Measurements from ENCODE around the gene BABAM2. TPM values are rescaled to one million over a fixed set of nuclear protein-coding genes. Genes with fewer than 3 reads are reported as not detected.

BABAM2 gene
- total RNA-seq, 4 donors from 2014 or later = 24.3 to 46.1 (median 44.5) TPM

- no peak for TF ChIP-seq POLR2A (IDR thresholded peaks at IDR 0.05)
- no peak for TF ChIP-seq EP300 (IDR thresholded peaks at IDR 0.05)
- TF ChIP-seq CTCF (IDR thresholded peaks at IDR 0.05) = no peak
- no peak overlapping the region for H3K27ac ChIP-seq
- H3K27me3 ChIP-seq = no peaks in the 10 kb centered on the region
- WGBS, 2 donors = 82 to 88% methylated on average over 9 of the region's 9 CpGs
- no peak for DNase-seq (ENCODE audit: low spot score in 2 of 2)
- H3K36me3 ChIP-seq = no peaks in the 10 kb centered on the region
- no peak overlapping the region for H3K4me3 ChIP-seq
- peaks cover 0 to 9% (median 3%) of the 10 kb centered on the region in 4 donors for H3K9me3 ChIP-seq
- H3K4me1 ChIP-seq = peaks cover 0 to 4% (median 0%) of the 10 kb centered on the region in 4 donors
These were observed 281.8 kb downstream of the BABAM2 start for GRCh38 chr2:28172114-28172898.

GRCh38 chr2:28173377-28173776, 282.8 kb downstream of the BABAM2 start:
- H3K9me3 ChIP-seq = peaks cover 0 to 10% (median 5%) of the 10 kb centered on the region in 4 donors
- WGBS, 2 donors = 74 to 87% methylated on average over 8 of the region's 8 CpGs

GRCh38 chr2:28174211-28174610, 283.7 kb downstream of the BABAM2 start:
- WGBS, 2 donors = 92 to 97% methylated on average over 4 of the region's 4 CpGs
- Histone ChIP-seq H3K4me3 (no peak overlapping the region), H3K9me3 (peaks cover 0 to 10% (median 5%) of the 10 kb centered on the region in 4 donors), H3K4me1 (no peaks in the 10 kb centered on the region), H3K27ac (no peak overlapping the region), H3K27me3 (no peaks in the 10 kb centered on the region), H3K36me3 (no peaks in the 10 kb centered on the region)
- DNase-seq (ENCODE audit: low spot score in 2 of 2) = no peak
- TF ChIP-seq POLR2A (IDR thresholded peaks at IDR 0.05) (no peak), CTCF (IDR thresholded peaks at IDR 0.05) (no peak), EP300 (IDR thresholded peaks at IDR 0.05) (no peak)

More at GRCh38 chr2:28173377-28173776, 282.8 kb downstream of the BABAM2 start:
- H3K4me3 ChIP-seq = no peak overlapping the region
- no peak for DNase-seq (ENCODE audit: low spot score in 2 of 2)
- no peaks in the 10 kb centered on the region for H3K27me3 ChIP-seq
- no peak overlapping the region for H3K27ac ChIP-seq
- no peaks in the 10 kb centered on the region for H3K36me3 ChIP-seq
- H3K4me1 ChIP-seq = peaks cover 0 to 2% (median 0%) of the 10 kb centered on the region in 4 donors
- TF ChIP-seq EP300 (IDR thresholded peaks at IDR 0.05) (no peak), POLR2A (IDR thresholded peaks at IDR 0.05) (no peak), CTCF (IDR thresholded peaks at IDR 0.05) (no peak)

- Histone ChIP-seq H3K4me1 (no peaks in the 10 kb centered on the region), H3K27me3 (no peaks in the 10 kb centered on the region), H3K4me3 (no peak overlapping the region), H3K36me3 (no peaks in the 10 kb centered on the region), H3K27ac (no peak overlapping the region), H3K9me3 (peaks cover 0 to 10% (median 5%) of the 10 kb centered on the region in 4 donors)
- no peak for TF ChIP-seq POLR2A (IDR thresholded peaks at IDR 0.05)
- no peak for TF ChIP-seq EP300 (IDR thresholded peaks at IDR 0.05)
- TF ChIP-seq CTCF (IDR thresholded peaks at IDR 0.05) = no peak
- 94 to 100% methylated on average over 3 of the region's 3 CpGs for whole genome bisulfite sequencing, 2 donors
- DNase-seq (ENCODE audit: low spot score in 2 of 2) = no peak
These were observed 284.5 kb downstream of the BABAM2 start for GRCh38 chr2:28175028-28175427.

GRCh38 chr2:28178946-28179345, 288.4 kb downstream of the BABAM2 start:
- TF ChIP-seq CTCF (IDR thresholded peaks at IDR 0.05) (no peak), POLR2A (IDR thresholded peaks at IDR 0.05) (no peak), EP300 (IDR thresholded peaks at IDR 0.05) (no peak)
- Histone ChIP-seq H3K36me3 (no peaks in the 10 kb centered on the region), H3K4me1 (no peaks in the 10 kb centered on the region), H3K9me3 (peaks cover 0 to 10% (median 5%) of the 10 kb centered on the region in 4 donors), H3K27me3 (no peaks in the 10 kb centered on the region), H3K4me3 (no peak overlapping the region), H3K27ac (no peak overlapping the region)
- DNase-seq (ENCODE audit: low spot score in 2 of 2) = no peak
- 97 to 100% methylated on average over 1 of the region's 1 CpG for WGBS, 2 donors
